GM23338 (cell line): ENCODE data around the gene MYO1D. TPM values are rescaled to one million over a fixed set of nuclear protein-coding genes. Genes with fewer than 3 reads are reported as not detected.
A peak's percentile ranks its signal among the peaks of the same experiment; 100 is the strongest.

ENCODE experiments used
- ATAC-seq: fragments of 200-7000 bp; cut with Tn5 transposase; 3 replicates; pipeline ENCODE4 v1.9.1; 2020
- DNase-seq: peaks from one replicate; pipeline ENCODE4 v3.0.0-alpha.2; 2015; ENCODE audit warnings: low spot score
- H2AFZ ChIP-seq: fragments of 200-600 bp; sonication (generic); 2 replicates; pipeline ENCODE4 v1.8.0; 2016; ENCODE audit warnings: antibody characterized with exemption, mild to moderate bottlenecking, moderate library complexity
- H3F3A ChIP-seq: fragments of 200-600 bp; sonication (generic); replicated peaks from 2 replicates; pipeline ENCODE4 v1.8.0; 2017; ENCODE audit warnings: antibody characterized with exemption, mixed run types, low read depth
- H3K27ac ChIP-seq: fragments of 200-600 bp; sonication (generic); 2 replicates; pipeline ENCODE4 v1.6.1; 2016; ENCODE audit warnings: low read depth
- H3K27me3 ChIP-seq: fragments of 200-600 bp; sonication (generic); 2 replicates; pipeline ENCODE4 v1.8.0; 2016; ENCODE audit warnings: mild to moderate bottlenecking, mixed run types, moderate library complexity; ENCODE audit not compliant: insufficient read depth
- H3K36me3 ChIP-seq: fragments of 200-600 bp; sonication (generic); 2 replicates; pipeline ENCODE4 v1.8.0; 2016; ENCODE audit warnings: mild to moderate bottlenecking; ENCODE audit not compliant: insufficient read depth
- H3K4me1 ChIP-seq: fragments of 200-600 bp; sonication (generic); 2 replicates; pipeline ENCODE4 v1.8.0; 2016; ENCODE audit warnings: mild to moderate bottlenecking, moderate library complexity; ENCODE audit not compliant: insufficient read depth
- H3K4me2 ChIP-seq: fragments of 200-600 bp; sonication (generic); 2 replicates; pipeline ENCODE4 v1.7.1; 2017; ENCODE audit warnings: mixed run types
- H3K4me3 ChIP-seq: fragments of 200-600 bp; sonication (generic); 2 replicates; pipeline ENCODE4 v1.6.1; 2016; ENCODE audit warnings: mixed run types
- H3K79me2 ChIP-seq: fragments of 200-600 bp; sonication (generic); replicated peaks from 2 replicates; pipeline ENCODE4 v1.8.0; 2017; ENCODE audit warnings: mild to moderate bottlenecking; ENCODE audit not compliant: insufficient read depth
- H3K9me2 ChIP-seq: fragments of 200-600 bp; sonication (generic); 2 replicates; pipeline ENCODE4 v1.8.0; 2017; ENCODE audit not compliant: insufficient read depth
- H4K20me1 ChIP-seq: fragments of 200-600 bp; sonication (generic); replicated peaks from 2 replicates; pipeline ENCODE4 v1.8.0; 2017; ENCODE audit warnings: mild to moderate bottlenecking; ENCODE audit not compliant: insufficient read depth
- H3K27ac Mint-ChIP-seq: 2 replicates; pipeline ENCODE4 v1.8.0; 2020; ENCODE audit warnings: inconsistent platforms, mild to moderate bottlenecking, moderate library complexity, mixed read lengths
- H3K27me3 Mint-ChIP-seq: 3 replicates; pipeline ENCODE4 v1.8.0; 2022; ENCODE audit warnings: low read depth, mild to moderate bottlenecking, moderate library complexity, mixed read lengths, inconsistent platforms; ENCODE audit not compliant: insufficient read depth, poor library complexity
- H3K36me3 Mint-ChIP-seq: 3 replicates; pipeline ENCODE4 v1.8.0; 2021; ENCODE audit warnings: low read depth, mild to moderate bottlenecking, inconsistent platforms, moderate library complexity, mixed read lengths
- H3K4me1 Mint-ChIP-seq: 3 replicates; pipeline ENCODE4 v1.8.0; 2020; ENCODE audit warnings: mild to moderate bottlenecking, inconsistent platforms, mixed read lengths
- H3K4me3 Mint-ChIP-seq: 3 replicates; pipeline ENCODE4 v1.8.0; 2021; ENCODE audit warnings: moderate library complexity, mild to moderate bottlenecking, inconsistent platforms, mixed read lengths
- H3K9me3 Mint-ChIP-seq: 3 replicates; pipeline ENCODE4 v1.8.0; 2020; ENCODE audit warnings: moderate library complexity, mild to moderate bottlenecking, inconsistent platforms, mixed read lengths
- CREB1 ChIP-seq: fragments of 250-450 bp; sonication (Bioruptor Pico); IDR thresholded peaks from 2 replicates; pipeline ENCODE4 v1.5.0; 2020; ENCODE audit warnings: low read depth, mild to moderate bottlenecking, moderate library complexity
- ETS1 ChIP-seq: IDR thresholded peaks from 2 replicates; pipeline ENCODE4 v1.6.1; 2016; ENCODE audit warnings: antibody characterized with exemption
- EZH2 ChIP-seq: fragments of 200-600 bp; sonication (generic); IDR thresholded peaks from one replicate; pipeline ENCODE4 v1.8.0; 2017; ENCODE audit warnings: antibody characterized with exemption, mild to moderate bottlenecking, low read depth; ENCODE audit not compliant: unreplicated experiment
- EZH2phosphoT487 ChIP-seq: fragments of 200-600 bp; sonication (generic); IDR thresholded peaks from one replicate; pipeline ENCODE4 v1.8.1; 2018; ENCODE audit warnings: antibody characterized with exemption; ENCODE audit not compliant: unreplicated experiment
- JUNB ChIP-seq: IDR thresholded peaks from one replicate; pipeline ENCODE4 v1.6.1; 2016; ENCODE audit warnings: antibody characterized with exemption; ENCODE audit not compliant: unreplicated experiment
- NANOG ChIP-seq: IDR thresholded peaks from 2 replicates; pipeline ENCODE4 v1.6.1; 2016; ENCODE audit warnings: antibody characterized with exemption, borderline replicate concordance
- POLR2AphosphoS5 ChIP-seq: IDR thresholded peaks from 2 replicates; pipeline ENCODE4 v1.6.1; 2016; ENCODE audit warnings: antibody characterized with exemption, low read depth
- REST ChIP-seq: IDR thresholded peaks from one replicate; pipeline ENCODE4 v1.6.1; 2018; ENCODE audit warnings: antibody characterized with exemption; ENCODE audit not compliant: unreplicated experiment
- STAT1 ChIP-seq: IDR thresholded peaks from one replicate; pipeline ENCODE4 v1.6.1; 2016; ENCODE audit warnings: antibody characterized with exemption; ENCODE audit not compliant: unreplicated experiment
- ZNF114 ChIP-seq: fragments of 250-450 bp; sonication (Bioruptor Pico); IDR thresholded peaks from 2 replicates; pipeline ENCODE4 v1.5.0; 2020; ENCODE audit warnings: mild to moderate bottlenecking, moderate library complexity
- ZNF462 ChIP-seq: fragments of 250-450 bp; sonication (Bioruptor Pico); IDR thresholded peaks from 2 replicates; pipeline ENCODE4 v1.5.0; 2020; ENCODE audit warnings: mild to moderate bottlenecking, moderate library complexity
- polyA plus RNA-seq: library from polyadenylated mRNA; unstranded; fragments of >200 nt; fragmentation: Nextera tagmentation; extraction: Ambion mirVana; gene quantifications from 2 replicates; pipeline ENCODE4 v1.2.1, GENCODE V29; 2016
- total RNA-seq: library from RNA; depleted of rRNA; stranded (reverse); fragments of >200 nt; shearing (Covaris generic); gene quantifications from 2 replicates; pipeline ENCODE4 v1.2.3, GENCODE V29; 2014

The MYO1D gene
- total and polyA plus RNA-seq, 2 experiments from 2014 or later, result 8.6 to 28.6 TPM

- no peaks in the 10 kb centered on the region for H3K36me3 ChIP-seq
- Mint-ChIP-seq H3K4me1 (peaks cover 4% of the 10 kb centered on the region), H3K27me3 (peaks cover 4% of the 10 kb centered on the region), H3K27ac (no peak overlapping the region), H3K4me3 (no peak overlapping the region), H3K36me3 (0 out of 3 replicates have a peak, but pooled peaks cover 3% of the 10 kb centered on the region), H3K9me3 (peaks cover 3% of the 10 kb centered on the region; the same call in 1 of the 3 replicates)
- H4K20me1 ChIP-seq, result no peaks in the 10 kb centered on the region
- H3K4me3 ChIP-seq, result no peak overlapping the region
- H3K9me2 ChIP-seq, result no peaks in the 10 kb centered on the region
- ATAC-seq, result no peak
- DNase-seq, result no peak
- no peaks in the 10 kb centered on the region for H3K79me2 ChIP-seq
- H2AFZ ChIP-seq, result no peak overlapping the region
- H3F3A ChIP-seq, result no peaks in the 10 kb centered on the region
- H3K27ac ChIP-seq, result no peak overlapping the region
- no peak for TF ChIP-seq CREB1 (CRISPR knock-in tag)
- TF ChIP-seq EZH2phosphoT487, result no peak
- no peak for TF ChIP-seq STAT1
- no peak for TF ChIP-seq EZH2
- no peak for TF ChIP-seq NANOG
- TF ChIP-seq POLR2AphosphoS5, result no peak
- TF ChIP-seq ZNF114, result no peak
- no peak for TF ChIP-seq REST
- TF ChIP-seq ETS1, result no peak
- no peak overlapping the region for H3K4me2 ChIP-seq
- H3K4me1 ChIP-seq, result no peaks in the 10 kb centered on the region
- H3K27me3 ChIP-seq, result no peaks in the 10 kb centered on the region
Observed at GRCh38 chr17:32533296-32533695, 343.6 kb downstream of the MYO1D start.

- no peaks in the 10 kb centered on the region for H3K27me3 ChIP-seq
- peaks cover 2% of the 10 kb centered on the region for H3K27me3 Mint-ChIP-seq
- H3K4me3 ChIP-seq, result no peak overlapping the region
- no peaks in the 10 kb centered on the region for H3K9me2 ChIP-seq
- H3K36me3 ChIP-seq, result no peaks in the 10 kb centered on the region
- H4K20me1 ChIP-seq, result no peaks in the 10 kb centered on the region
- H3K36me3 Mint-ChIP-seq, result no peaks in the 10 kb centered on the region
- no peaks in the 10 kb centered on the region; the same call in 2 of the 3 replicates for H3K4me1 Mint-ChIP-seq
- no peak overlapping the region for H3K27ac ChIP-seq
- no peak overlapping the region for H3K27ac Mint-ChIP-seq
- peak; percentile 66; the same call in 2 of the 3 replicates for ATAC-seq
- H3K79me2 ChIP-seq, result no peaks in the 10 kb centered on the region
- no peak for DNase-seq
- H3K4me1 ChIP-seq, result no peaks in the 10 kb centered on the region
- H2AFZ ChIP-seq, result no peak overlapping the region
- no peaks in the 10 kb centered on the region for H3K9me3 Mint-ChIP-seq
- no peak overlapping the region for H3K4me2 ChIP-seq
- H3K4me3 Mint-ChIP-seq, result no peak overlapping the region
- H3F3A ChIP-seq, result no peaks in the 10 kb centered on the region
- TF ChIP-seq ZNF462 (CRISPR knock-in tag) (no peak), ETS1 (no peak), CREB1 (CRISPR knock-in tag) (no peak), JUNB (no peak), ZNF114 (no peak)
Observed at GRCh38 chr17:32529604-32530003, 347.3 kb downstream of the MYO1D start.
